CD14-positive monocyte (primary cell): ENCODE results near the gene ADAMTS15. TPM values are rescaled to one million over a fixed set of nuclear protein-coding genes. Genes with fewer than 3 reads are reported as not detected.

ENCODE experiments used
- DNase-seq, 3 donors: peaks; one replicate each; pipeline ENCODE4 v3.0.0-alpha.2; 2011 to 2022
- H2AFZ ChIP-seq: 2 replicates; pipeline ENCODE4 v1.6.0; 2012; ENCODE audit warnings: mild to moderate bottlenecking, low read depth, low read length, inconsistent platforms; ENCODE audit not compliant: insufficient read depth, poor library complexity, severe bottlenecking
- H3K27ac ChIP-seq, 2 donors: 1 replicate in 1 of 2; 2 replicates in 1 of 2; pipeline ENCODE4 v1.5.1; 2012 to 2013; ENCODE audit warnings: low read length in 2 of 2, control low read depth in 1 of 2, inconsistent platforms in 1 of 2, low read depth in 1 of 2, mild to moderate bottlenecking in 1 of 2
- H3K27me3 ChIP-seq, 2 donors: one replicate each; pipeline versions ENCODE4 v1.6.0 to v1.6.1; 2011 to 2013; ENCODE audit warnings: low read length in 2 of 2; ENCODE audit not compliant: control insufficient read depth in 2 of 2, insufficient read depth in 2 of 2
- H3K36me3 ChIP-seq, 2 donors: replicated peaks in 1 of 2; 1 replicate in 1 of 2; 2 replicates in 1 of 2; pipeline versions ENCODE4 v1.5.1 to v1.6.1; 2012 to 2013; ENCODE audit warnings: low read length in 2 of 2, control low read depth in 1 of 2, inconsistent platforms in 1 of 2, mild to moderate bottlenecking in 1 of 2; ENCODE audit not compliant: insufficient read depth in 2 of 2, control insufficient read depth in 1 of 2
- H3K4me1 ChIP-seq, 2 donors: 1 replicate in 1 of 2; 2 replicates in 1 of 2; pipeline versions ENCODE4 v1.5.1 to v1.6.1; 2012 to 2013; ENCODE audit warnings: low read length in 2 of 2, control low read depth in 1 of 2, inconsistent platforms in 1 of 2, mild to moderate bottlenecking in 1 of 2, moderate library complexity in 1 of 2; ENCODE audit not compliant: insufficient read depth in 2 of 2, control insufficient read depth in 1 of 2
- H3K4me2 ChIP-seq: replicated peaks from 2 replicates; pipeline ENCODE3; 2012; ENCODE audit warnings: low read length, moderate library complexity, mild to moderate bottlenecking; ENCODE audit not compliant: poor library complexity, severe bottlenecking; ENCODE audit errors: extremely low read depth
- H3K4me3 ChIP-seq, 3 experiments: fragments of 200-600 bp in 1 of 3; sonication (generic) in 1 of 3; replicated peaks in 1 of 3; 1 replicate in 2 of 3; 2 replicates in 1 of 3; pipeline ENCODE4 v1.5.1; 2011 to 2013; ENCODE audit warnings: low read length in 3 of 3, mild to moderate bottlenecking in 3 of 3, control low read depth in 2 of 3, low read depth in 2 of 3, inconsistent platforms in 1 of 3, moderate library complexity in 1 of 3
- H3K79me2 ChIP-seq: 2 replicates; pipeline ENCODE4 v1.6.0; 2012; ENCODE audit warnings: mild to moderate bottlenecking, control low read depth, inconsistent platforms, low read length, moderate library complexity; ENCODE audit not compliant: insufficient read depth
- H3K9ac ChIP-seq: 2 replicates; pipeline ENCODE4 v1.6.0; 2017; ENCODE audit warnings: low read length, mild to moderate bottlenecking; ENCODE audit not compliant: insufficient read depth, poor library complexity, severe bottlenecking
- H3K9me3 ChIP-seq, 2 donors: replicated peaks in 1 of 2; 1 replicate in 1 of 2; 2 replicates in 1 of 2; pipeline versions ENCODE4 v1.5.1 to v1.6.1; 2012 to 2013; ENCODE audit warnings: low read length in 2 of 2, control low read depth in 1 of 2; ENCODE audit not compliant: control insufficient read depth in 1 of 2, insufficient read depth in 1 of 2
- H4K20me1 ChIP-seq: 2 replicates; pipeline ENCODE4 v1.6.0; 2012; ENCODE audit warnings: mild to moderate bottlenecking, low read length, control low read depth, moderate library complexity; ENCODE audit not compliant: insufficient read depth
- H3K27ac Mint-ChIP-seq, 7 donors: one replicate each; pipeline ENCODE4 v1.8.0; 2020; ENCODE audit warnings: mild to moderate bottlenecking in 7 of 7, mixed read lengths in 7 of 7, moderate library complexity in 6 of 7, inconsistent platforms in 2 of 7
- H3K27me3 Mint-ChIP-seq, 3 donors: one replicate each; pipeline ENCODE4 v1.8.0; 2021 to 2022; ENCODE audit warnings: low read depth in 3 of 3, mild to moderate bottlenecking in 3 of 3, mixed read lengths in 3 of 3, moderate library complexity in 3 of 3, inconsistent platforms in 1 of 3
- H3K36me3 Mint-ChIP-seq, 2 donors: one replicate each; pipeline ENCODE4 v1.8.0; 2020; ENCODE audit warnings: mixed read lengths in 2 of 2, inconsistent platforms in 1 of 2, mild to moderate bottlenecking in 1 of 2
- H3K4me1 Mint-ChIP-seq: one replicate; pipeline ENCODE4 v1.8.0; 2020; ENCODE audit warnings: mild to moderate bottlenecking, mixed read lengths
- H3K4me3 Mint-ChIP-seq, 2 donors: one replicate each; pipeline ENCODE4 v1.8.0; 2020; ENCODE audit warnings: mild to moderate bottlenecking in 2 of 2, mixed read lengths in 2 of 2, moderate library complexity in 1 of 2
- H3K9me3 Mint-ChIP-seq, 7 donors: one replicate each; pipeline ENCODE4 v1.8.0; 2020 to 2022; ENCODE audit warnings: mixed read lengths in 7 of 7, mild to moderate bottlenecking in 6 of 7, moderate library complexity in 6 of 7, inconsistent platforms in 2 of 7
- WGBS: methylation state at CpG from one replicate; pipeline ENCODE4 v1.1.5; 2013; ENCODE audit warnings: missing lambda C conversion rate; ENCODE audit not compliant: insufficient coverage; 5-methylcytosine and 5-hydroxymethylcytosine counted together
- intact Hi-C, 2 donors: fragments of 100-400 bp; cut with micrococcal nuclease; formaldehyde crosslinking; loops; one replicate each; pipeline versions ENCODE4 v1.15.0 to v1.15.1; 2023
- polyA plus RNA-seq, 3 donors: library from polyadenylated mRNA; depleted of rRNA in 1 of 3; unstranded in 2 of 3; stranded (reverse) in 1 of 3; fragments of 300-500 nt in 2 of 3; fragments of >200 nt in 1 of 3; fragmentation: Illumina TruSeq in 2 of 3; gene quantifications; 1 replicate in 2 of 3; 2 replicates in 1 of 3; pipeline ENCODE4 v1.2.3, GENCODE V29; 2012 to 2021
- TF ChIP-seq, protein P1 (sequence below): fragments of 200-600 bp; IDR thresholded peaks from one replicate; pipeline ENCODE4 v1.8.0; 2022; ENCODE audit warnings: antibody characterized with exemption, mild to moderate bottlenecking

Gene ADAMTS15
- polyA plus RNA-seq, 3 donors = not detected

DNA sequence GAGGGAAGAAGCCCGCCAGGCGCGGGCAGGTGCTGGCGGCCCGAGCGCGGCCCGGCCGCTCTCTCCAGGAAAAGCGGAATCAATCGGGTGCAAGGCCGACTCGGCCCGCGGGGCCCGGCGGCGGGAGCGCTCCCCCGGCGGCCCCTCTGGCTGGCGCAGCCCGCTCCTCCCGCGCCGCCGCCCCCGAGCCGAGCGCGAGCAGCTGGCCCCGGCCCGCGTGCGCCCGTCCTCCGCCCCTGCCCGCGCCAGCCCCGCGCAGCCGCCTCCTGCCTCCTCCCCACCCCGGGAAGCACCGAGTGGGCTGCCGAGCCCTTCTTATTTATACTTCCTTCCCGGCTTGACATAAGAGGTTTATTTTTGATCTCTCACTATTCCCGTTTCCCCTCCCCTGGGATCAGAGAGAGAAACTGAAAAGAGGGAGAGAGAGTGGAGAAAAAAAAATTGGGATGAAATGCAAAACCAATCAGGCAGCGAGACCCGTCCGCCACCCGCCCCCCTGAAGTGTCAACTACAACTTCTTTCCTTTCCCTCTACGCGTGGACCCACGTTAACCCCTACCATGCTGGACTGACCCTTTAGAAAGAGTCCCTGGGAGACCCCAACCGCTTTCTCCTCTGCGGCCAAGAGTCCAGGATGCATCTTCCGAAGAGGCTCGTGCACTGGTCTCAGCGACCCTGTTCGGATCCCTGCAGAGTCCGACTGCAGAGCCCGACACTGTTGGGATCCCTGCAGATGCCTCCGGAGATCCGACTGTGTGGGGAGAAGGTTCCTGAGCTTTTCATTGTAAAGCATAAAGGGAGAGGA lies 19.9 kb upstream of the ADAMTS15 start, which contains the start of gene ADAMTS8:
ADAMTS8 (minus strand) TSS at position 294 of the 804 bp plus-strand sequence. CDS start 323 bp downstream, outside the sequence.
- TF ChIP-seq, protein P1, sequence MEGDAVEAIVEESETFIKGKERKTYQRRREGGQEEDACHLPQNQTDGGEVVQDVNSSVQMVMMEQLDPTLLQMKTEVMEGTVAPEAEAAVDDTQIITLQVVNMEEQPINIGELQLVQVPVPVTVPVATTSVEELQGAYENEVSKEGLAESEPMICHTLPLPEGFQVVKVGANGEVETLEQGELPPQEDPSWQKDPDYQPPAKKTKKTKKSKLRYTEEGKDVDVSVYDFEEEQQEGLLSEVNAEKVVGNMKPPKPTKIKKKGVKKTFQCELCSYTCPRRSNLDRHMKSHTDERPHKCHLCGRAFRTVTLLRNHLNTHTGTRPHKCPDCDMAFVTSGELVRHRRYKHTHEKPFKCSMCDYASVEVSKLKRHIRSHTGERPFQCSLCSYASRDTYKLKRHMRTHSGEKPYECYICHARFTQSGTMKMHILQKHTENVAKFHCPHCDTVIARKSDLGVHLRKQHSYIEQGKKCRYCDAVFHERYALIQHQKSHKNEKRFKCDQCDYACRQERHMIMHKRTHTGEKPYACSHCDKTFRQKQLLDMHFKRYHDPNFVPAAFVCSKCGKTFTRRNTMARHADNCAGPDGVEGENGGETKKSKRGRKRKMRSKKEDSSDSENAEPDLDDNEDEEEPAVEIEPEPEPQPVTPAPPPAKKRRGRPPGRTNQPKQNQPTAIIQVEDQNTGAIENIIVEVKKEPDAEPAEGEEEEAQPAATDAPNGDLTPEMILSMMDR = no peak
- H3K4me3 ChIP-seq = no peak within 1 kb of the TSS
- peaks cover 5% of the 10 kb centered on the region for H3K4me1 Mint-ChIP-seq
- H3K27me3 ChIP-seq = peaks cover 39 to 61% of the 10 kb centered on the region in 2 donors
- no peak within 1 kb of the TSS for H3K9ac ChIP-seq
- 3% methylated on average over 53 of the region's 64 CpGs for WGBS
- peaks cover 0 to 5% of the 10 kb centered on the region in 2 donors for H3K36me3 Mint-ChIP-seq
- intact Hi-C loops = no loop called here
- no peak within 1 kb of the TSS for H2AFZ ChIP-seq
- H3K27ac ChIP-seq = no peak within 1 kb of the TSS
- H3K4me1 ChIP-seq = peaks cover 0 to 5% of the 10 kb centered on the region in 2 donors
- no peak for DNase-seq
- H3K9me3 Mint-ChIP-seq = peaks cover 0 to 17% (median 7%) of the 10 kb centered on the region in 7 donors
- no peaks in the 10 kb centered on the region for H3K36me3 ChIP-seq
- no peaks in the 10 kb centered on the region for H4K20me1 ChIP-seq
- no peak within 1 kb of the TSS for H3K27ac Mint-ChIP-seq
- H3K27me3 Mint-ChIP-seq = peaks cover 60 to 76% (median 62%) of the 10 kb centered on the region in 3 donors
- H3K4me3 Mint-ChIP-seq = peak within 1 kb of the TSS in 1 of 2 donors; percentile 90
- H3K9me3 ChIP-seq = peaks cover 0 to 20% of the 10 kb centered on the region in 2 donors
- H3K79me2 ChIP-seq = no peaks in the 10 kb centered on the region
- H3K4me2 ChIP-seq = peak within 1 kb of the TSS; percentile 19

DNA sequence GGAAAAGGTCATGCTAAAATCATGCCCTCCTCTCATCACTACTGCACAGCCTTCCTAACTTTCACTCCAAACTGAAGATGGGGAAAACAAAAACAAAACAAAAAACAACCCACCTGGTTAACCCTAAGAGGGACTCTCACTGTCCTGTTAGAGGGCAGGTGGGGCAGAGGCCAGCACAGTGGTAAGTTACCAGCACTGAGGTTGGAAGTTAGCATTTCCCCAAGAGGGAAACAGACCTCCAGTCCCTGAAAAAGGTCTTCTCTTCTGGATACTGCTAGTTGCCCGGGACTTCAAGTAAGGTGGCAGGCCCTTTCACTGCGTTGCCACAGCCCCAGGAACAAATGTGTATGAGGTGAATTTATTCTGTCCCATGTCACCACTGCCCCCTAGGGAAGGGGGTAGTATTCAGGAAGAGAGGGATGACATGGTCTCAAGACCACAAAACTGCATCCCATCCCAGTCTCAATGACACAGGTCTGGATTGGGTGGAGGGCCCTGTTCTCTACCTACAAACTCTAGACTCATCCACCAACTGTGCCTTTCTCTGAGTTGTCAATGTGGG lies 19.2 kb upstream of the ADAMTS15 start:
- intact Hi-C loops = no loop called here
- H3K9me3 Mint-ChIP-seq = peaks cover 0 to 17% (median 7%) of the 10 kb centered on the region in 7 donors

More for the DNA sequence above, 19.2 kb upstream of the ADAMTS15 start:
- H3K36me3 ChIP-seq = no peaks in the 10 kb centered on the region
- Mint-ChIP-seq H3K27ac (no peak overlapping the region), H3K4me1 (peaks cover 5% of the 10 kb centered on the region), H3K36me3 (peaks cover 0 to 5% of the 10 kb centered on the region in 2 donors), H3K4me3 (peak overlapping the region in 1 of 2 donors; percentile 90), H3K27me3 (peaks cover 58 to 75% (median 62%) of the 10 kb centered on the region in 3 donors)
- H3K9ac ChIP-seq = no peak overlapping the region
- peaks cover 0 to 20% of the 10 kb centered on the region in 2 donors for H3K9me3 ChIP-seq
- no peak overlapping the region for H3K27ac ChIP-seq
- H3K27me3 ChIP-seq = peaks cover 39 to 58% of the 10 kb centered on the region in 2 donors
- no peaks in the 10 kb centered on the region for H4K20me1 ChIP-seq
- H3K79me2 ChIP-seq = no peaks in the 10 kb centered on the region
- H3K4me3 ChIP-seq = no peak overlapping the region
- peaks cover 0 to 5% of the 10 kb centered on the region in 2 donors for H3K4me1 ChIP-seq
- no peak for DNase-seq
- no peak overlapping the region for H3K4me2 ChIP-seq
- WGBS = no CpG with 5 or more reads among the region's 2 CpGs
- TF ChIP-seq, protein P1 = no peak
- no peak overlapping the region for H2AFZ ChIP-seq
